Fibroblast of the aortic adventitia (primary cell): ENCODE data around the gene SLC26A6. TPM values are rescaled to one million over a fixed set of nuclear protein-coding genes. Genes with fewer than 3 reads are reported as not detected.

Source experiments
- DNase-seq: peaks from one replicate; pipeline ENCODE4 v3.0.0-alpha.2; 2010; ENCODE audit warnings: low read depth
- H3K4me3 ChIP-seq: 2 replicates; pipeline ENCODE4 v1.5.1; 2011; ENCODE audit warnings: low read depth, mild to moderate bottlenecking, control low read depth, low read length, moderate library complexity
- CTCF ChIP-seq: IDR thresholded peaks from 2 replicates; pipeline ENCODE4 v1.5.1; 2011; ENCODE audit warnings: mild to moderate bottlenecking, low read length, control low read depth, inconsistent platforms; ENCODE audit not compliant: insufficient read depth
- total RNA-seq: library from RNA; depleted of rRNA; stranded (reverse); fragments of >200 nt; gene quantifications from 2 replicates; pipeline ENCODE4 v1.2.3, GENCODE V29; 2012; ENCODE audit warnings: low replicate concordance

The SLC26A6 gene
- total RNA-seq, 1 donor, result 11.6 TPM

- TF ChIP-seq CTCF, result no peak
These were observed 9.7 kb downstream of the SLC26A6 start for GRCh38 chr3:48625600-48625999.

GRCh38 chr3:48624767-48625166 is 10.5 kb downstream of the SLC26A6 start:
- DNase-seq, result no peak
- no peak overlapping the region for H3K4me3 ChIP-seq
- no peak for TF ChIP-seq CTCF

More at GRCh38 chr3:48625600-48625999, 9.7 kb downstream of the SLC26A6 start:
- DNase-seq, result no peak
- no peak overlapping the region for H3K4me3 ChIP-seq

GRCh38 chr3:48623851-48624547 is 11.3 kb downstream of the SLC26A6 start:
- no peak for TF ChIP-seq CTCF
- no peak for DNase-seq

GRCh38 chr3:48621461-48621869 is 13.8 kb downstream of the SLC26A6 start, which contains the start of gene TMEM89:
TMEM89 (minus strand) TSS chr3:48621769; CDS start chr3:48621756, 13 bp downstream.
- no peak for TF ChIP-seq CTCF

More at GRCh38 chr3:48623851-48624547, 11.3 kb downstream of the SLC26A6 start:
- H3K4me3 ChIP-seq, result no peak overlapping the region

GRCh38 chr3:48619541-48620524 is 15.4 kb downstream of the SLC26A6 start:
- no peak for DNase-seq
- TF ChIP-seq CTCF, result no peak
- H3K4me3 ChIP-seq, result no peak overlapping the region

More at GRCh38 chr3:48621461-48621869, 13.8 kb downstream of the SLC26A6 start, which contains the start of gene TMEM89:
- DNase-seq, result no peak
- H3K4me3 ChIP-seq, result no peak within 1 kb of the TSS

- DNase-seq, result no peak
- H3K4me3 ChIP-seq, result no peak overlapping the region
- TF ChIP-seq CTCF, result no peak
These were observed 17.7 kb downstream of the SLC26A6 start for GRCh38 chr3:48617559-48617958.
